ENCODE results near the gene ACOT11.

Gene ACOT11

DNA sequence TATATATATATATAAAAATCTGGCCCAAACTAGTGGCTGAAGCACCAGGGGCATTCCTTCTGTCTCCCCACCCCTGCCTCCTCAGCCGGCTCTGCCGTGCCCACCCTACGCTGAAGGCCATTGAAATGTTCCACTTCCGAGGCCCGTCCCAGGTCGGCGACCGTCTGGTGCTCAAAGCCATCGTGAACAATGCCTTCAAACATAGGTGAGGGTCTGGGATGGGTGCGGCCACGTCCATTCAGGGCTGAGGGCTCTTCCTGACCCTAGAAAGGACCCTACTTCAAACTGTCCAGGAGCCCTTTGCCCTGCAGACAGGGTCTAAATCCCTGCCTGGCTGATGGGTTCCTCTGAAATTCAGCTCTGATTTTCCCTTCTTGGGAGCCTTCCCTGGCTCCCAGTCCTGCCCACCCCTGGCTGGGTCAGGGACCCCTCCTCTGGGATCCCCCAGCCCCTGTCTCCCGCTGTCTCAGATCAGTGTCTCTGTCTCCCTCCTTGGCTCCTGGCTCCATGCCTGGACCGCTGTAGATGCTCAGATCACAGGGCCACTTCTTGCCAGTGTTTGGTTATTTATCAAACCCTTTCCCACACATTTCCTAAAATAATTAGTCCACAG is 51.3 kb downstream of the ACOT11 start:
- TF ChIP-seq SPI1 (IDR thresholded peaks at IDR 0.05; ENCODE audit: borderline replicate concordance, low read depth), result no peak
- TF ChIP-seq REST (IDR thresholded peaks at IDR 0.05; ENCODE audit: insufficient replicate concordance, low read depth), result no peak
- no peak for TF ChIP-seq GABPA (IDR thresholded peaks at IDR 0.05; ENCODE audit: low read depth)
- no peak overlapping the region for H3K4me3 ChIP-seq (replicated peaks; ENCODE audit: insufficient read depth, low read length)

DNA sequence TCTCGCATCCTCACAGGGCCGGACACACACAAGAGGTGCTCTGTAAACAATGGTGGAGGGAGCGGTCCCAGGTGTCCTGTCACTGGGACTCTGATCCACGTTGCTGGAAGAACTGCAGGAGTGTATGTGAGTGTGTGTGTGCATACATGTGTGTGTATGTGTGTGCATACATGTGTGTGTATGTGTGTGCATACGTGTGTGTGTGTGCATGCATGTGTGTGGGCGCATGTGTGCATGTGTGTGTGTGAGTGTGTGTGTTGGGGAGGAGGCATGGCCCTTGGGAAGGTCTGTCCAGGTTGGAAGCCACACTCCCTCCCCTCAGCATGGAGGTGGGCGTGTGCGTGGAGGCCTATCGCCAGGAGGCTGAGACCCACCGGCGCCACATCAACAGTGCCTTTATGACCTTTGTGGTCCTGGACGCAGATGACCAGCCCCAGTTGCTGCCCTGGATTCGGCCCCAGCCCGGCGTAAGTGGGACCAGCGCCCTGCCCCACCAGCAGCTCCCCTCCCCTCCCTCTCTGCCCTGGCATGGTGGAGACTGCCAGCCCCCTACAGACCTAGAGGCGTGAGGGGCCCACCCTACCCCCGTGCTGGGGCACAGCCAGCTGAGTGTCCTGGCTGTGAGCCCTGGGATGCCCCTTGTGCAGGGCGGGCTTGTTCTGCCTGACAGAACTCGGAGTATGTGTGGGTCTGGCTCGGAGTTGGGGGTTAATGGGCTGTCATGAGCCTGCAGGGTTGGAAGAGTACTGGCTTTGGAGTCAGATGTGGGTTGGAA is 53.1 kb downstream of the ACOT11 start:
- Histone ChIP-seq H3K27ac (replicated peaks) (no peak overlapping the region), H3K4me3 (replicated peaks; ENCODE audit: insufficient read depth, low read length) (no peak overlapping the region), H3K27me3 (ENCODE audit: insufficient read depth, poor library complexity, severe bottlenecking) (no peaks in the 10 kb centered on the region)
- no peak for TF ChIP-seq POLR2AphosphoS5 (IDR thresholded peaks at IDR 0.05; ENCODE audit: low read depth)
- TF ChIP-seq SPI1 (IDR thresholded peaks at IDR 0.05; ENCODE audit: borderline replicate concordance, low read depth), result no peak
- TF ChIP-seq, protein P1, sequence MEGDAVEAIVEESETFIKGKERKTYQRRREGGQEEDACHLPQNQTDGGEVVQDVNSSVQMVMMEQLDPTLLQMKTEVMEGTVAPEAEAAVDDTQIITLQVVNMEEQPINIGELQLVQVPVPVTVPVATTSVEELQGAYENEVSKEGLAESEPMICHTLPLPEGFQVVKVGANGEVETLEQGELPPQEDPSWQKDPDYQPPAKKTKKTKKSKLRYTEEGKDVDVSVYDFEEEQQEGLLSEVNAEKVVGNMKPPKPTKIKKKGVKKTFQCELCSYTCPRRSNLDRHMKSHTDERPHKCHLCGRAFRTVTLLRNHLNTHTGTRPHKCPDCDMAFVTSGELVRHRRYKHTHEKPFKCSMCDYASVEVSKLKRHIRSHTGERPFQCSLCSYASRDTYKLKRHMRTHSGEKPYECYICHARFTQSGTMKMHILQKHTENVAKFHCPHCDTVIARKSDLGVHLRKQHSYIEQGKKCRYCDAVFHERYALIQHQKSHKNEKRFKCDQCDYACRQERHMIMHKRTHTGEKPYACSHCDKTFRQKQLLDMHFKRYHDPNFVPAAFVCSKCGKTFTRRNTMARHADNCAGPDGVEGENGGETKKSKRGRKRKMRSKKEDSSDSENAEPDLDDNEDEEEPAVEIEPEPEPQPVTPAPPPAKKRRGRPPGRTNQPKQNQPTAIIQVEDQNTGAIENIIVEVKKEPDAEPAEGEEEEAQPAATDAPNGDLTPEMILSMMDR (IDR thresholded peaks at IDR 0.05; ENCODE audit: insufficient read depth, low read length), result no peak
- no peak for TF ChIP-seq REST (IDR thresholded peaks at IDR 0.05; ENCODE audit: insufficient replicate concordance, low read depth)
- no peak for TF ChIP-seq GABPA (IDR thresholded peaks at IDR 0.05; ENCODE audit: low read depth)
- no peak for DNase-seq (ENCODE audit: low read depth in 1 of 2, low spot score in 1 of 2)

More for the DNA sequence above, 51.3 kb downstream of the ACOT11 start:
- no peaks in the 10 kb centered on the region for H3K27me3 ChIP-seq (ENCODE audit: insufficient read depth, poor library complexity, severe bottlenecking)
- no peak for DNase-seq (ENCODE audit: low read depth in 1 of 2, low spot score in 1 of 2)
- H3K27ac ChIP-seq (replicated peaks), result no peak overlapping the region

- Histone ChIP-seq H3K4me3 (replicated peaks; ENCODE audit: insufficient read depth, low read length) (no peak overlapping the region), H3K27me3 (ENCODE audit: insufficient read depth, poor library complexity, severe bottlenecking) (no peaks in the 10 kb centered on the region), H3K27ac (replicated peaks) (no peak overlapping the region)
- TF ChIP-seq, protein P1 (IDR thresholded peaks at IDR 0.05; ENCODE audit: insufficient read depth, low read length), result no peak
- TF ChIP-seq REST (IDR thresholded peaks at IDR 0.05; ENCODE audit: insufficient replicate concordance, low read depth) (no peak), POLR2AphosphoS5 (IDR thresholded peaks at IDR 0.05; ENCODE audit: low read depth) (no peak), SPI1 (IDR thresholded peaks at IDR 0.05; ENCODE audit: borderline replicate concordance, low read depth) (no peak), GABPA (IDR thresholded peaks at IDR 0.05; ENCODE audit: low read depth) (no peak)
- DNase-seq (ENCODE audit: low read depth in 1 of 2, low spot score in 1 of 2), result no peak
Observed at GRCh38 chr1:54601730-54602129, 53.7 kb downstream of the ACOT11 start.

Data from HL-60 (cell line).